NCI-H1930 (cell line): ENCODE results near the gene SKAP2.
A peak's percentile ranks its signal among the peaks of the same experiment; 100 is the strongest.

Experiments
- DNase-seq, 2 experiments: peaks; one replicate each; lab custom pipeline; 2025; lab: John Stamatoyannopoulos, UW

The SKAP2 gene

GRCh38 chr7:26696161-26696560 lies 168.2 kb downstream of the SKAP2 start:
- DNase-seq = no peak

GRCh38 chr7:26694713-26695112 lies 169.7 kb downstream of the SKAP2 start:
- no peak for DNase-seq

- no peak for DNase-seq
These were observed 170.2 kb downstream of the SKAP2 start for GRCh38 chr7:26694141-26694540.

DNA sequence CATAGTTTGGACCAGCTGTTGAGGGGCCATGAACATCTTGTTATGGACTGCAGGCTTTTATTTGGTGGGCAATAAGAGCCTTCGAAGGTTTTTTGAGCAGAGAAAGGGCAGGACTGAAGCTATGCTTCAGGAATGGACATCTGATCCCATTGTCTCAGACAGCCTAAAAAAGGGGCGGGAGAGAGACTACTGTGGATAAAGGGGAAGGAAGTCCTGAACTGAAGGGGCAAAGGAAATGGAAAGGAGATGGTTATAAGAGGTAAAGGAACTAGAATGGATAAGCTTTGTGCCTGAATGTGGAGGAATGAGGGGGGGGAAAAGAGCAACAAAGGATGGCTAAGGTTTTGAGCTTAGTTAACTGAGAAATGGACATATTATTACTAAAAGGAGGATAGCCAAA lies 172.5 kb downstream of the SKAP2 start:
- DNase-seq = no peak

DNA sequence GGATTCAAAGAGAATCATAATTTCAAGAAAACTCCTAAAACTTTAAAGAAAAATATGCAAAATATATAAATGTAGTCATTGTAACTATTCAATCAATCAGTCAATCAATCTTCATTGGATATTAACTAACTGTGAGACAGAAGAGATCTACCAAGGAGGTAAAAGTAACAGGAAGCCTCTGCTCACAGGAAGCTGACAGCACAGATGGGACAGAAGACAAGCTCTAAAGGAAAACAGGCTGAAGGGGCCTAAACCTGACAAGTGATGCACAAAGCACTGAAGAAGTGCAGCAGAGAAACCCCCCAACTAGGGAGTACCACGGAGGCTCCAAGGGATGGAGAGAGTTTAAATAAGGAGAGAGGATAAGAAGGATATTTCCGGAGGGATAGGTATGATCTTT lies 173.0 kb downstream of the SKAP2 start:
- DNase-seq = no peak

- DNase-seq = no peak
These were observed 174.1 kb downstream of the SKAP2 start for GRCh38 chr7:26690135-26690805.

DNA sequence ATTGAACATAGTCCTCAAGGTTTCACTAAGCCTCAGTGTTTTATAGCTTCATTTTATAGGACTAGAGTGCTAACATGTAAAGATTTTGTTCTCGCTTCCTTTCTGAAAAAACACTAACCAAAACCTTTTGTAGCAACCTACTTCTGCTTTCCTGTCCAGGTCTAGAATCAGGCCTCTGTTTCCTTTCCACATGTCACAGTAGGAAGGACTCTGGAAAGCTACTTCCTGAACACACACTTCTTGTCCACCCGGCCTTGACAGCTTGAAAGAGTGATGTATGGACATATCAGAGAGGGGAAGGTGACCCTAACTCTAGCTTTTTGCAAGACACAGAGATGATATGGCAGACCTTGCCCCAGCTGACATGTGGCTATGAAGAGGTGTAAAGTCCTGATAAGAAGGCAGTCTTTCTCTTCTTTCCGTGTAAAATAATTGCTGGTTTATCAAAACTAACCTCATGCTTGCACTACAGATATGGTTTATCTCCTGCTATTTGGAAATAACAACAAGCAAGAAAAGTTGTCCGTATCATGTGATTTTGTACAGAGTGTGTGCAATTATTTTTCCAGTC lies 175.4 kb downstream of the SKAP2 start:
- DNase-seq = no peak

GRCh38 chr7:26688388-26688787 lies 176.0 kb downstream of the SKAP2 start:
- no peak for DNase-seq

DNA sequence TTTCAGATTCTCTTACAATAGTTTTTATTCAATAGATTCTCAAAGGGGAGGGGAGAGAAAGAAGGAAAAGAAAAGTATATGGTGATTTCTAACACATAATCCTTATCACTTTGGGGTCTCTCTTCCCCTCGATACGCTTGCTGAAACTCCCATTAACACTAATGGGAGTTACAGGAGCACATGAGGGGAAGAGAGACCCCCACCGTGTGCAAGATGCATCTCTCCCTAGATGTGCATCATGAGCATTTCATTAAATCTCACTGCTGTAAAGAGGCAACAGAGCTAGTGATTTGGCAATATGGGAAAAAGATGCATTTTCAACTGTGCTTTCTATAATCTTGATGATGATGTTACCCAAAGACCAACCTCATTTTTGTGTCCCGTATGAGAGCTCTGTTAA lies 177.4 kb downstream of the SKAP2 start:
- no peak for DNase-seq

DNA sequence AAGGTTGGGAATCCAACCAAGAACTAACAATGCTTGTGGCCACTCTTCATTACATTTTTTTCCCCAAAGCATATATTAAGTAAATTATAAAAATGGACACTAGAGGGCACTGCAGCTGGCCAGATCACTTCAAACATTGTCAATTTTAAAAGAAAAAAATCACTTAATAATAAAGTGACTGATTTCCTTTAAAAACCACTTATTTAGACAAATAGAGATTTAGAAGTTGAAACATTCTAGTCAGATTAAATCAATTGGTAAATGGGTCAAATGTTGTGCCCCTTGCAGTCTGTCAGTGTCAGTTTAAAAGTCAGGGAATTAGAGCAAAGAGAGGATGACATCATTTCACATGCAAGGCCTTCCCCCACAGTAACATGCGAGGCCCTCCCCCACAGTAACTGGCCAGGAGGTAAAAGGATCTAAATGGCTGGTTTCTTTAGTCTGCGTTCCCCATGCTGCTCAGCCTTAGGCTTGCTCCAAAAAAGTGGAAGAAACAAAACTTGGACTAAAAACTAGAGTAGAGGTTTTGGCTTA lies 177.9 kb downstream of the SKAP2 start:
- peak in 1 of 2 experiments; percentile 45 for DNase-seq

GRCh38 chr7:26685606-26686005 lies 178.8 kb downstream of the SKAP2 start:
- DNase-seq = no peak

DNA sequence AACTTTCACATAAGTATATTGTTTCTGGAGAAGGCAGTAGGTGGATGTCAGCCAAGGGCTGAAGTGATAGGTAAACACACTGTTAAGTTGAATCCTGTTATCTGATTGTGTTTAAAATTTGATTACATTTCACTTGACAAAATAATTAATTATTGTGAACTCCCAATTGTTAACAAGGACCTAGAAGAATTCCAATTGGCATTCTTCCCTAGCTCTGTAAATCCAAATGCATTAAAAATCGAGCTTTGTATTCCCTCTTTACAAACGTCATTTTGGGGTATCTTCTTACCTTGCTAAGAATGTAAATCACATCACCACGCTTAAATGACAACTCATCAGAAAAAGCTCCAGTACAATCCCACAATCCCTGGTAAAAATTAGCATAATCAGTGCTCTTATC lies 179.9 kb downstream of the SKAP2 start:
- no peak for DNase-seq

DNA sequence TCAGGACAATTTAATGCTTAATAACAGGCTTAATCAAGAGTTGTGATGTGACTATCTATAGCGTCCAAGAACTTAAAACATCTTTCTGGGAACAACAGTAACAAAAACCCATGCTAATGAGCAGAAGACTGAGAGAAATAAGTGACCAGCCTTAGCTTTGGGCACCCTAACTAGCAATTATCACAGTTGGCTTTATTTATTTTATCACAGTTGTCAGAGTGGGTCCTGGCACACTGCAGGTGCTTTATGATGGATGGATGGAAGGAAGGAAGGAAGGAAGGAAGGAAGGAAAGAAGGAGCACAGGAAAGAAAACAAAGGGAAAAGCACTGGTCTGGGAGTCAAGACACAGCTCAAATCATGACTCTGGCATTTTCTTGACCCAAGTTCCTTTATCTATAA lies 181.1 kb downstream of the SKAP2 start:
- DNase-seq = no peak

- no peak for DNase-seq
These were observed 182.5 kb downstream of the SKAP2 start for GRCh38 chr7:26681819-26682418.

GRCh38 chr7:26680587-26680986 lies 183.8 kb downstream of the SKAP2 start:
- no peak for DNase-seq

DNA sequence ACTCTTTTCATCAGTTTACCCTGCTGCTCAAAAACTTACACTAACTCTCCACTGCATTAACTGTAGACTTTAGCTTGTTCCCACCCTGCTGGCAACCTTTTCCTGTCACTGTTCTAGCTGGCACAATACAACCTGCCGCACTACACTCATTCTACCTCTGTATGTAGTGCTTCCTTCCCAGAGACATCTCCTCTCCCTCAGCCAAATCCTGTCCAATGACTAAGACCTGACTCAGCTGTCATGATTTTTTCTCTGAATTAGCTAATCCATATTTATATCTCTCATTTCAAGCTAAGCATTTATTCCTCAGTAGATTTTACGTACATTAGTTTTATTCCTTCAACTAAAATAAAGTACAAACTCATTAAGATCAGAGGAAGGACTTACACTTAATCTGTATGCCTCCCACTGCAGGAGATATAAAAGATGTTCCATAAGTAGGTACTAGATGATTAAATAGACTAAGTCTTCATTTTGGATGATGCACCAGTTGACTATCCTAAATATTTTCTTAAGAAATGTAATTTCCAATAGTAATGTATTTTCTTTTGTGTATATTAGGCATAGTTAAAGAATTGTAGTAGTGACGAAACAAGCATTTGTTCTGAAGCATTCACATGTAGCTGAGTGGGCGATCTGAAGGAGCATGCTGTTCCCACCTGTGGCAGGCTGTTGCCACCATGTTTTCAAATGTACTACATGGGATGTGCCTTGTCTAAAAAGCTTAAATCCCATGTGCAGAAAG lies 189.1 kb downstream of the SKAP2 start:
- DNase-seq = no peak

DNA sequence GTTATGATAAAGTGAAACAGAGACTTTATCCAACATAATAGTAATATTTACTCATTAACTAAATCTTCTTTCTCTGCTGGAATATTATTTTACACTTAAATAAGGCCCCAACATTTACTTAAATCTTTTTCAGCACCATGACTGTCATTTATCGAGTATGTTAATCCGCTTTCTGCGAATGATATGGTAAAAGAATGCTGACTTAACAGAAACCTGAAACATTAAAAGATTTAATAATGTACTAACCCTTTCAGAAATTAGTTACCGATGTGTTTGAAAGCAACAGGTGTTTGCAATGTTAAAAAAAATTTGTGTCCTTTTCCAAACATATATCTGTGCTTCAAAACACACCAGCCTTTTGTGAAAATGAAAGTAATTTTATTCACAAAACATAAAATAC lies 190.5 kb downstream of the SKAP2 start:
- no peak for DNase-seq

- DNase-seq = no peak
These were observed 191.1 kb downstream of the SKAP2 start for GRCh38 chr7:26673271-26673670.

DNA sequence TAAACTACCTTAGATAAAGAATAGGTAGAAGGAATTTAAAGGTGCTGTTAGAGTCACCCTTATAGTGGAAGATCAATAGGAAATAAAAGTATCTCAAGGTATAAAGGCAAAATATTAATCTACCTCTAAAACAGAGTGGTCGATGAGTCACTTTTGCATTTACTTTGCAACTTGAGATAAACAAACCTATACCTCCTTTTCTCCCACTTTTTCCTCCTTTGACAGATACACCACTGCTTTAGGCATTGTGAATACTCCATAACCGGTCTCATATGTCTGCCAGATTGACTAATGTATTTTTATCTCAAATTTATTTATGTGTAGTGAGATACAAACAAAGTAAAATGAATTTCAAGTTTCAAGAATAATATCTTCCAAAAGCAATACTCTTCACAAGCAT lies 193.5 kb downstream of the SKAP2 start:
- DNase-seq = no peak

- no peak for DNase-seq
These were observed 194.1 kb downstream of the SKAP2 start for GRCh38 chr7:26670290-26670689.

DNA sequence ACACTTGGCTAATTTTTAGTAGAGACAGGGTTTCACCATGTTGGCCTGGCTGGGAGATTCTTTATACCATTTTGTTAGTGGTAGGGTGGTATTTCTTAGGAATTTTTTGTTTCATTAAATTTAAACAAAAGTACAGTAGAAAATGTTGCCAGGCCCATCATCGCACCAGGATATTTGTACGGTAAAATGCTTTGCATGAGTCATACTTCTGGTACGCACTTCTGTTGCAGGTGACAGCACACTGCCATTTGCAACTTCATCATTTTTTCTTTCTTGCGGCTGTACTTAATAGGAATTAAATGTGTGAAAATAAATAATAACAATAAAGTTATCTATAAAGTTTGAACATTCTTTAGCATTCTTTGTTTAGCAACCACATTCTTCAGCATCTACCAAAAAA lies 195.6 kb downstream of the SKAP2 start:
- no peak for DNase-seq

- peak; percentile 91 to 92 for DNase-seq
These were observed 196.8 kb downstream of the SKAP2 start for GRCh38 chr7:26667514-26668133.
